GM19099 (cell line): ENCODE data around the gene CLPTM1L.

Source experiments
- POLR2A ChIP-seq: IDR thresholded peaks from 3 replicates; pipeline ENCODE4 v1.6.1; 2011; ENCODE audit warnings: low read depth; ENCODE audit not compliant: insufficient read length; ENCODE audit errors: extremely low read depth

The CLPTM1L gene

DNA sequence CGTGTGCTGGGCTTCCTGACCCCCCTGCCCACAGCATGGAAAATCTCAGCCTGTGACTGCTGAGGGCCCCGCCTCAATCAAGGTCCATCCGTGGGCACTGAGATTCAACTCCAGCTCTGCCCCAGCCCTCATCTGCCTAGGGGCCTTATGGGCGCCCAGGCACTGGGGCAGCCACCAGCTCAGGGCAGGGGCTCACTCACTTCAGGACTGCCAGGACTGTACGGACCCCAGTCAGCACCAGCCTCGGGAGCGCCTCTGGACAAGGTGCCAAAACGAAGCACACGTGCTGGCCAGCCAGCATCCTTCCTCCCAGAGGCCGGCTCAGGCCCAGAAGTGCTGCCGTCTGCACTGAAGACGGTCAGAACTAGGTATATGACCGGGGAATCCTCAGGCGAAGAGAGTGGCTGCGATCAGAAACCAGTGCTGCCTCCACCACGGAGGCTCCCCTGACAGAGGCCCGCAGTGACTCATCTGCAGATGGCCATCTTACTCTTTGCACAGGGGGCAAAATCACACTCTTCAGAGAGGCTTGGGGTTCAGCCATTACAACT, 19.6 kb downstream of the CLPTM1L start:
- TF ChIP-seq POLR2A = no peak

DNA sequence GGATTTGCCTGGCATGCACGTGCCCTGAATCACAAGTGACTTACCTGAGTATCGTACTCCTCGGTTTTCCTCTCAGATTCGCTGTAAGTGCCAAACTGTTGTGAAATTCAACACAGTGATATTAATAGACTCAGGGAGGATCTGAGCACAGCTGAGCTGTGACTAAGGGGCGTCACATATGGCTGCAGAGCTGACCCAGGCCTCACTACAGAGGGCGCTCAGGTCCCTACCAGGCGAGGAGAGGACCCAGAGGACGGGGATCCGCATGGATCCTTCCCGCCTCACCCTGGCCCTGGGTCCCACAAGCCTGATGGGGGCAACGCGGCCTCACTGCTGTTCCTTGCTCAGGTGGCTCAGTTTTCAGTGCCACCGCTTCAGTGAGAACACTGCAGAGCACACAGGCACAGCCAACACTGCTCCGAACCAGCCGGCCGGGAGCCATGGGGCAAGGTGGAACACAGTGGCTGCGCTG, 20.1 kb downstream of the CLPTM1L start:
- no peak for TF ChIP-seq POLR2A

DNA sequence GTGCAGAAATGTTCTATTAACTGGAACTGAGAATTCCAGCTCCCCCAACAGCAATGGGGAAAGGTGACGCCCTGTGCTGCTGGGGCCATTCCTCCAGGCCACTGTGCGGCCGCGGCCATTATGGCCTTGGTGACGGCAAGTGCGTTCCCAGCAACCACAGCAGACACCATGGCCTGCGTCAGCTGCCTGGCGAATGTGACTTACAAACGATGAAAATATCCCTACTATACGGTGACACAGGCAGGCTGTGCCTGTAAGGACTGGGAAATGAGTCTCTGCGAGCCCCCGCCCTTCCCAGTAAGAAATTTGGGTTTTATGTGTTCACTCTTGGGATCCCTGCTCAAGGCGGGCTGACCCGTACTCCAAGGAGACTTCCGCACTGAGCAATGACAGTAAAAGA, 20.6 kb downstream of the CLPTM1L start:
- TF ChIP-seq POLR2A = no peak

DNA sequence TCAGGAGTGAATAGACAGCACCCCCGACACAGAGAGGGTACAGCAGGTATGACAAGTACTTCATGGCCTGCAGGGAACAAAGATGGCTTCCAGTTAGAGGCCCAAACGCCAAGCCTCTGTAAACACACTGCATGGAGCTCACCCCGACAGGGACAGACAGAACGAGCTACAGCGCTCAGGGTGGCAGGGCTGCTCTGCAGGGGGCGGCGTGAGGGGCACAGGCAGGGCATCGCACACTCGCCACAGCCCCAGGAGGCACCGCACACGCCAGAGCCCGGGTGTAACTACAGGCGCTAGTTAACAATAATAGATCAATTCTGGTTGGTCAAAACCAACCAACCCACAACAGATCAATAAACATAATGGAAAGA, 21.1 kb downstream of the CLPTM1L start:
- no peak for TF ChIP-seq POLR2A

DNA sequence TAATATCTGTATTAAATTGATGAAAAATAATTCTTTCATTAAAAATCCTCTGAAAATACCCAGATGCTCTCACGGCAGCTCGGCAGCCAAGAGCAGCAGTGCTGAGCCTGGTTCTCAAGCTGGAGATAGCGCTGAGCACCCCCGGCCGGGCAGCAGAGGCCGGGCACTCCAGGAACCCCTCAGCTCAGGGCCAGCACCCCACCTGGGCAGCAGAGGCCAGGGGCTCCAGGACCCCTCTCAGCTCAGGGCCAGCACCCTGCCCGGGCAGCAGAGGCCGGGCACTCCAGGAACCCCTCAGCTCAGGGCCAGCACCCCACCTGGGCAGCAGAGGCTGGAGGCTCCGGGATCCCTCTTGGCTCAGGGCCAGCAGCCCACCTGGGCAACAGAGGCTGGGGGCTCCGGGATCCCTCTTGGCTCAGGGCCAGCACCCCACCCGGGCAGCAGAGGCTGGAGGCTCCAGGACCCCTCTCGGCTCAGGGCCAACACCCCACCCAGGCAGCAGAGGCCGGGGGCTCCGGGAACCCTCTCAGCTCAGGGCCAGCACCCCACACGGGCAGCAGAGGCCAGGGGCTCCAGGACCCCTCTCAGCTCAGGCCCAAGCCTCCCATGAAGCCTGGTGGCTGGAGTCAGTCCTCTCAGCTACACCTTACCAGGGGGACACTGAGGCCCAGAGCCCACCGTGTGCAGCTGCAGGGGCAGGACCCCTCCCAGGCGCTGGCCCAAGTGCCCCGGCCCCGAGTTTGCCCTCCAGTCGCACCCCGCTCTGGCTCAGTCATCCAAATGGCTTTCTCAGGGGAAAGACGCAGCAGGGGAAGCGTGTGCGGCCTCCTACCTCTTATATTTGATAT, 21.7 kb downstream of the CLPTM1L start:
- TF ChIP-seq POLR2A = no peak

DNA sequence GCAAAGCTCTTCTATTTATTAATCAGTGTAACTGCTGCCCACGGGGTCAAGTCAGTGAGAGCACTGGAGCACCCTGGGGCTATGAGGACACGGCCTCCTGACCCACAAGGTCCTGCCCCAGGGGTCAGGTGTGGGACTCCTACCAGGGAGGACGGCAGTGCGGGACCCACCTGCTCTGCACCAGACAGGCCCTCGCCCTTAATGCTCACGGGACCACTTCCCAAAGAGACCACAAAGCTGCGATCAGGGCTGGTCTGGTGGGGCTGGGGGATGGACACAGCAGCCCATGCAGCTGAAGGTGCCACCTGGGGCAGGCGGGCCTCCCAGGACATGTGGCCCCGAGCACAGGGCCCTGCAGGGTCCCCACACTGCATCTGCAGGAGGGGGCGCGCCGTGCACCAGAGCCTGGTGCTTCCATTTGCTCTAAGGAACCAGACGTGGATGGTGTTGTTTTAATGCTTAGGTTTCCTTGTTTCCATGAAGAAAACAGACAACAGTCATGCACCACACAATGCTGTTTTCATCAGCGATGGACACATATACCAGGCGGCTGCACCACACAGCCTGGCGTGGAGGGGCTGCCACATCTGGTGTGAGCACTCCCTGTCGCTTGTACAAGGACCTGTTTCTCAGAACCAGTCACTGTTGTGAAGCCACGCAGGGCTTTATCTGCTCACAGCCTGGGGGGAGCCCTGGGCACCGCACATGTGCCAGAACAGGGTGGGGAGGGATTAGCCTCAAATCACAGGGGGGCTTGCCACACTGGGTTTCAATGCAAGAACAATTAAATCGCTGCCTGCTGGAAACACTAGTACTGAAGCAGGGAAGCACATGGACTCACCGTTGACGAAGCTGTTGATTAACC, 22.6 kb downstream of the CLPTM1L start:
- no peak for TF ChIP-seq POLR2A

DNA sequence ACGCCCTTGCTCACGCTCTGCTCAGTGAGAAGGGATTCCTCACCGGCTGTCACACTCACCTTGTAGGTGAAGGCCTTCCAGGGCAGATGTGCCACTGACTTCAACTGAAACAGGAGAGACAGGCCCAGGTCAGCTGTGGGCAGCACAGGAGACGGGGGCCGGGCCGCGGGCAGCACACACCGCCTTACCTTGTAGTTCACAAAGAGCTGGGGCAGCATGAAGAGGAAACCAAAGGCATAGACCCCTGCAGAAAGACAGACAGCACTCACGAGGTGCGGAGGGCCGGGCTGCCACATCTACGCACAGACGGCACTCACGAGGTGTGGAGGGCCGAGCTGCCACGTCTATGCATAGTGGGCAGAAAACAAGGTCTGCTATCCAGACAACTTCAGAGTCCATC, 23.3 kb downstream of the CLPTM1L start:
- TF ChIP-seq POLR2A = no peak

DNA sequence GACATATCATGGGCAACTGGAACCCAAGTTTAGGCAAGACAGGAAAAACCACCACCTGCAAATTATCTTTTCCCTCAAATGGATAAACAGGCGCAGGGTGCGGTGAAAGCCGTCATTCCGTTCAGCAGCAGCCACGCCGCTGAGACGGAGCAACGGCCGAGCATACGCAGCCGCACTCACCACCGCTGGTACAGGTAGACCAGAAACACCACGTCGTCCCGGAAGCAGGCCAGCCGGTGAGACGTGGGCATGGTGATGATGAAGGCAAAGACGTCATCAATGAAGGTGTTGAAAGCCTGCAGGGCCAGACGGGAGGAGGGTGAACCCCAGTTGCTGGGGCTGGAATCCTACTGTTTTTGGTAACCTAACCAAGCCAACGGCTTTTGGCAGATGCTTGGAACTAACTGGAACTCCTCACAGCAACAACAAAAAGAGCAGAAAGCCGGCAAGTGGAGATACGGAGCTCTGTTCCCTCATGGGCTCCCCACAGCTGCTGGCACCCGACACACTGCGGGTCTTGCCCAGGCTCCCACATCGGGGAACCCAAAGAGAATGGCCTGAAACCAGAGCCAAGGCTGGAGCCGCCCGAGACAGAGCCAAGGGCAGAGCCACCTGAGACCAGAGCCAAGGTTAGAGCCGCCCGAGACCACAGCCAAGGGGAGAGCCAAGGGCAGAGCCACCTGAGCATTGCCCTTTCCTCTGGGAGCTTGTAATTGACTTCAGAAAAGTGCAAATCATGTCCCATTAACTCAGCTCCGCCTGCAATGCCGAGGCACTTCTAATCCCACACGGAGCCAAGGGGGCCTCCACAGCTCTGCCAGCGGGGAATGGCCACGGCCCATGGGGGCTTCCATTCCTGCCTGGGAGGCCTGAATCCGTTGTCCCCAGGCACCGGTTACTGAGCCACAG, 24.2 kb downstream of the CLPTM1L start:
- TF ChIP-seq POLR2A = no peak

DNA sequence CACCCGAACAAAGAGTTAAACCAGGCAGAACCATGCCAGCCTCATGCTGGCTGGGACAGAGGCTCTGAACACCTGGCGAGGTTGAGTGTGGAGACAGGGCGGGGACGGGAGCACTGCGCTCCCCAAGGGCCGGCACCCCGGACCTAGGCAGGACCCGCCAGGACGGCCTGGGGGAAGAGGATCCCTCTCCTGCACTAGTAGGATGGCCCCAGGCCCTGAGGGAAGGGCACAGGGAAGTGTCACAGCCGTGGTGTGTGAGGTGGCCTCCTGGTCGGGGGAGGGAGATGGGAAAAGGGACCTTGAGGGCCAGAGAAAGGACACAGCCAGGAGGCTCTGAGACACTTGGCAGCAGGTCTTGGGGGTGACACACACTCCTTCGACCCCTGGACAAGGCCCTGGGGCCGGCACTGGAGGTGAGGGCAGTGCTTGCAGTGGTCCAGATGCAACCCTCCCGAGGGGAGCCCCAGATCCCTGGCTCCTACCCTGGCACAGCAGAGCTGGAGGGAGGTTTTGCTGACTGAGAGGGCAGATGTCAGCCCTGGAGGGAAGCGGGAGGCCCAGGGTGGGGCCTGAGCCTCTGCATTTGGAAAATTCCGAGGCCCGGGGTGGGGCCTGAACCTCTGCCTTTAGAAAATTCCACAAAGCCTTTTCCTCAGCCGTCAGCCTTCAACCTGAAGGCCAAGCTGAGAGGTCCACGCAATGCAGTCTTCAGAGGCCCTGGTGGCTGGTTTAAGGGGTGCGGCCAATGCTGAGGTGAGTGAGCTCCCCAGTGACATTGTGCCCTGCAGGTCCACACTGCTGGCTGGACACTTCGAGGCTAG, 25.3 kb downstream of the CLPTM1L start:
- TF ChIP-seq POLR2A = no peak

DNA sequence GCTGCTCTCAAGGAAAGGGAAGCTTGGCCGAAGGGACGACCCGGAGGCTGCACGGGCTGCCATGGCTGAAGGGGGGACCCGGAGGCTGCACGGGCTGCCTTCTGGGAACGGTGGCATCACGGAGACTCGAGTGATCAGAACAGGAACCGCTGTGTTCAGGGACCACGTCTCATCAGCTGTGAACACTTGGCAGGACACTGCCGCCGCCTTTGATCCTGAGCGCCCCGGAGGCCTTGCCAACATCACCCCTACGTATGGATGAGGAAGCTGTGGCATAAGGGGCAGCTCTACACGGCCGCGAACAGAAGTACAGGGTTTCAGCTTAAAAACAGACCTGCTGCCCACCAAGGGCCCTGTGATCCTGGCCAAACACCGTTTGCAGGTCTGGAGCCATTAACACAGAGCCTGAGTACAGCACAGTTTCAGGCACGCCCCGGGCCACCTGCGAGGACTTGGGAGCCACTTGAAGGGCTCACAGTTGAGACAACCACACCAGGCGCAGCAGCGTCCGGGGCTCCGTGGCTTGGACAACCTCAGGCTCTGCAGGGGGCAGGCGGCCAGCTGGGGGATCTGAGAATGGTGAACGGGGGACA, 26.1 kb downstream of the CLPTM1L start:
- TF ChIP-seq POLR2A = no peak

DNA sequence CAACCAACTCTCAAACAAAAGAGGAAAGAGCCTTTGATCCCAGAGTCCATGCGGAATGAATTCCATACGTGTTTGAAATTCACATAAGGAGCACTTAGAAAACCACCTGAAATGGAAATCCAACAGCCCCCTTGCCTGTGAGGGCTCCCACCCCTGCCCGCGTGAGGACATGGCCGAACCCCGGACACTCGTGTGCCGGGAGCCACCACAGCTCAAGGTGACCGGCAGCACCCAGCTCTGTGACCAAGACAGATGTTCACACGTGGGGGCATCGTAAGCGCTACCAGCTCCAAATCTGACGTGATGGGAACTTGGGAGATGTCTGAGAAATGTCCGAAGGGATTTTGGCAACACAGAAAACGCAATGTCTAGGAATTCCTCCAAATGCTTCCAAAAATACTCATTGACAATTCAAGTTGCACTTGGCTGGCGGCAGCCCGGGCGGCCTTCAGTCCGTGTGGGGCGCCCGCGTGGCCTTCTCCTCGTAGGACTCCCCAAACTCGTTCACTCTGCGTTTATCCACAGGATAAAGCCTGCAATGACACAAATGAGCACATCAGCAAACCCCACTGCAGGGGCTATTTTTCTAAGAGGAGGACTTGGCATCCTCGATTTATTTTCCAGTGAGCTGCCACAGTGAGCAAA, 26.9 kb downstream of the CLPTM1L start:
- TF ChIP-seq POLR2A = no peak

DNA sequence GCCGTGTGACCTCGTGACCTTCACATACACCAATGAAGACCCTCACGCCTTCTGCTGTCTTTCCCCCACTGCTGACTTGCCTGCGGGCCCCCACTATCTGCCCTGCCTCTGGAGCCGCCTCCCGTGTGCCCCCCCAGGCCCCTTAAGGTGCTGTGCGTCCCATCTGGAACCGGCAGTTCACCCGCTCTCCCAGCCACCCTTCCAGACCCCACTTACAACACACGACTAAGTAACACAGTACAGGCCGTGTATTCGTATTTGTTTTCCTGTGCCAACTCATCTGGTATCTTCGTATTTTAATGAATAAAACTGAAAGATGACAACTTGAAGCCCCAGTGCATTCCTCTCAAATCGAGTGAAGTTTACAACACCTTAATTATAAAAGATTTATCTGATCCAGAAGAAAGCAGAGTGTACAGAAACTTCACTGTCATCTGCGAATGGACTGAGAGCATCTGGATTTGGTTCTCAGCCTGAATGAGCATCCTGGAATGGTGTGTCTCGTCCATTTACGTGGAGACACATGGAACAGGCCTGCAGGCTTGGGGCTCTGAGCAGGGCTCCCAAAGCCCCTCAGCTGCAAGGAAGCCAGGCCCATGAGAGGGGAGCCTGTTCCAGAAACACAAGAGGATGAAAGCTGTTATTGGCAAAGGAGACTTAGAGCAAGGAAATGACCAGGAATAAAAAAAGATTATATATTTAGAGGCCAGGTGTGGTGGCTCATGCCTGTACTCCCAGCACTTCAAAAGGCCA, 28.1 kb downstream of the CLPTM1L start:
- TF ChIP-seq POLR2A = no peak
